Measurements from ENCODE around the gene STK32B. TPM values are rescaled to one million over a fixed set of nuclear protein-coding genes. Genes with fewer than 3 reads are reported as not detected.

Gene STK32B
- total RNA-seq, 3 donors from 2014 or later = 2.2 to 5.0 (median 4.6) TPM

DNA sequence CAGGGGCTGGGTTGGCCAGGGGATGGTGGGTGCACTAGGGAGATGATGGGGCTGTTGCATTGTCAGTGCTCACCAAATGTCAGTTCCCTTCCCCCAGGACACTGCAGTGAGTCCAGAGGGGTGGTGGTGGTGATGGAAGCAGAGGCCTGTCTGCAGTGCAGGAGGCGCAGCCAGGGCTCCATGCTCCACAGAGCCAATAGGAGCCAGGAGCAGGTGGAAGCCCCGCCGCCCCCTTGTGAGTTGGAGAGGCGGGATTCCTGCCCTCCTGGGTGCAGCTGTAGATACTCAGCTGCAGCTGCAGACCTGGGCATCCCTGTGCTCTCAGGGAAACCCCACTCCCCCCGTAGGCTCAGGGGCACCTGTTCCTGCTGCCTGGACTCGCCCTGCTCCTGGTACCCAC is 372.4 kb downstream of the STK32B start:
- no peak overlapping the region for H3K27ac ChIP-seq
- no peaks in the 10 kb centered on the region for H3K36me3 ChIP-seq
- no peak for DNase-seq (ENCODE audit: low spot score in 2 of 2)
- no peak for TF ChIP-seq POLR2AphosphoS5 (IDR thresholded peaks at IDR 0.05)
- TF ChIP-seq, protein P1, sequence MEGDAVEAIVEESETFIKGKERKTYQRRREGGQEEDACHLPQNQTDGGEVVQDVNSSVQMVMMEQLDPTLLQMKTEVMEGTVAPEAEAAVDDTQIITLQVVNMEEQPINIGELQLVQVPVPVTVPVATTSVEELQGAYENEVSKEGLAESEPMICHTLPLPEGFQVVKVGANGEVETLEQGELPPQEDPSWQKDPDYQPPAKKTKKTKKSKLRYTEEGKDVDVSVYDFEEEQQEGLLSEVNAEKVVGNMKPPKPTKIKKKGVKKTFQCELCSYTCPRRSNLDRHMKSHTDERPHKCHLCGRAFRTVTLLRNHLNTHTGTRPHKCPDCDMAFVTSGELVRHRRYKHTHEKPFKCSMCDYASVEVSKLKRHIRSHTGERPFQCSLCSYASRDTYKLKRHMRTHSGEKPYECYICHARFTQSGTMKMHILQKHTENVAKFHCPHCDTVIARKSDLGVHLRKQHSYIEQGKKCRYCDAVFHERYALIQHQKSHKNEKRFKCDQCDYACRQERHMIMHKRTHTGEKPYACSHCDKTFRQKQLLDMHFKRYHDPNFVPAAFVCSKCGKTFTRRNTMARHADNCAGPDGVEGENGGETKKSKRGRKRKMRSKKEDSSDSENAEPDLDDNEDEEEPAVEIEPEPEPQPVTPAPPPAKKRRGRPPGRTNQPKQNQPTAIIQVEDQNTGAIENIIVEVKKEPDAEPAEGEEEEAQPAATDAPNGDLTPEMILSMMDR (IDR thresholded peaks at IDR 0.05) = no peak
- TF ChIP-seq POLR2A (IDR thresholded peaks at IDR 0.05) = no peak
- no peaks in the 10 kb centered on the region for H3K4me1 ChIP-seq
- intact Hi-C loops (cut with DNase I; ENCODE audit: low total_unique reads) = no loop called here
- H3K27me3 ChIP-seq = no peaks in the 10 kb centered on the region
- peaks cover 0 to 8% of the 10 kb centered on the region in 2 donors for H3K9me3 ChIP-seq
- H3K4me3 ChIP-seq = no peak overlapping the region

DNA sequence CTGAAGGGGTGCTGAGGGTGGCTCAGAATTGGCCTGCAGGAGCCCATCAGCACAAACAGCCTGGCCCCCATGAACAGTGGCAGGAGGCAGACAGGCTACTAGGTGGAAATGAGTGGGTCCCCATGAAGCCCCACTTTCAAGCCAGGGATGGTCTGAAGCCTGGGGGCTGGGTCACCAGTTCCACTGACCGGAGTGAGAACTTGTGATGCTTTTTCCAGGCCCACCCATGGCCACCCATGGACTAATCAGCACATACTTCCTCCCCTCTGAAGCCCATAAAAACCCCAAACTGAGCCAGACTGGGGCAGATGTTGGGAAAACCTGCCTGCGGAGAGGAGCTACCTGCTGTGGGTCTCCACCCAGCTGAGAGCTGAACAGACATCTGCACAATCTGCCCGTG is 372.9 kb downstream of the STK32B start:
- Histone ChIP-seq H3K27ac (no peak overlapping the region), H3K27me3 (no peaks in the 10 kb centered on the region), H3K4me3 (no peak overlapping the region), H3K36me3 (no peaks in the 10 kb centered on the region), H3K4me1 (no peaks in the 10 kb centered on the region), H3K9me3 (peaks cover 0 to 3% of the 10 kb centered on the region in 2 donors)
- DNase-seq (ENCODE audit: low spot score in 2 of 2) = no peak
- TF ChIP-seq, protein P1 (IDR thresholded peaks at IDR 0.05) = no peak
- no peak for TF ChIP-seq POLR2AphosphoS5 (IDR thresholded peaks at IDR 0.05)
- intact Hi-C loops (cut with DNase I; ENCODE audit: low total_unique reads) = no loop called here

DNA sequence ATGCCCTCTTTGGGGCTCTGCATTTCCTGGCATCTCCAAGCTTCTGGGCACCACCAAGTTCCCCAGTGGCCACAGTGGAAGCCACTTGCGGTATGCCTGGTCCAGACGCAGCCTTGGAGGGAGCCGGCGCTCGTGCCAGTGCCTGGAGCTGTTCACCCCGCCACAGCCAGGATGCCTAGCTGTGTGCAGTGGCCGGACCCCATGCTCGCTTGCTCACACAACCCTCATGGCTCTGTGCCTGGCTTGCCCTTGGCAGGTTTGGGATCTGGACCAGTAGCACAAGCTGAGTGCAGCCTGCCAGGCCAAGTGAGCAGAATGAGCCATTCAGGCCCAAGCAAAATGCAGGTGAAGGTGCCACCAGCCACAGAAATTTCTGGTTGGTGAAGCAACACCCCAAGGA is 373.6 kb downstream of the STK32B start:
- Histone ChIP-seq H3K4me3 (no peak overlapping the region), H3K4me1 (no peaks in the 10 kb centered on the region), H3K27me3 (no peaks in the 10 kb centered on the region), H3K9me3 (peaks cover 0 to 3% of the 10 kb centered on the region in 2 donors), H3K36me3 (no peaks in the 10 kb centered on the region), H3K27ac (no peak overlapping the region)
- TF ChIP-seq POLR2A (IDR thresholded peaks at IDR 0.05) (no peak), POLR2AphosphoS5 (IDR thresholded peaks at IDR 0.05) (no peak)
- TF ChIP-seq, protein P1 (IDR thresholded peaks at IDR 0.05) = no peak
- intact Hi-C loops (cut with DNase I; ENCODE audit: low total_unique reads) = no loop called here
- DNase-seq (ENCODE audit: low spot score in 2 of 2) = no peak

DNA sequence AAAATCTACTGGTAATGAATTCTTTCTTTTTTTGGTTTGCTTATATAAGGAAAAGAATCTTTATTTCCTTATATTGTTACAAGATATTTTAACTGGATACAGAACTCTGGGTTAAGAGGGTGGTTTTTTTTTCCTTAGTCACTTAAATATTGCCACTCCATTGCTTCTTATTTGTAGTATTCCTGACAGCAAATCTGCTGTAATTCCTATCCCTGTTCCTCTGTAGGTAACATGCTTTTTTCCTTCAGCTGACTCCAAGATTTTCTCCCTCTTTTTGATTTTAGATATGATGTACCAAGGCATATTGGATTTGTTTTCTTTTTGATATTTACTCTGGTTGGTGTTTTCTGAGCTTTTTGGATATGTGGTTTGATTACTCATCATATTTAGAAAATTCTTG is 378.5 kb downstream of the STK32B start:
- no peak for DNase-seq (ENCODE audit: low spot score in 2 of 2)
- intact Hi-C loops (cut with DNase I; ENCODE audit: low total_unique reads) = no loop called here
- H3K4me1 ChIP-seq = no peaks in the 10 kb centered on the region
- H3K27me3 ChIP-seq = no peaks in the 10 kb centered on the region
- no peaks in the 10 kb centered on the region for H3K36me3 ChIP-seq
- peaks cover 0 to 19% of the 10 kb centered on the region in 2 donors for H3K9me3 ChIP-seq
- TF ChIP-seq, protein P1 (IDR thresholded peaks at IDR 0.05) = no peak
- TF ChIP-seq POLR2A (IDR thresholded peaks at IDR 0.05) (no peak), POLR2AphosphoS5 (IDR thresholded peaks at IDR 0.05) (no peak)
- no peak overlapping the region for H3K4me3 ChIP-seq
- H3K27ac ChIP-seq = no peak overlapping the region

DNA sequence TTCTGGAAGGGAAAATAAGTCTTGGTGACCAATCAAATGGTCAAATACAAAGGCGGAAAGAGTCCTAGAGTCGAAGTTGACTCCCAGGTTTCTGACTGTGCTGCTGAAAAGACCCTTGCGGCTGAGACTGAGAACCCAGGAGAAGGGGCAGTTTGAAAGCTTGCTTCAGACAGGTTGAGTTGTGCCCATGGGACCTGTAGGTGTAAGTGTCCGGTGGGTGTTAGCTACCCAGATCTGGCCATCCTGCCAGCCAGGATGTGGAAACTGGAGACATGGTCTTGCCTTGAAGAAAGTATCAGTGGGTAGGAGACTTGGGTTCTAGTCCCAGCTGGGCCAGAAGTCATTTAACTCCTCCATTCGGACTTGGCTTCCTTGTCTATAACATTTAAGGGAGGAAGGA is 381.9 kb downstream of the STK32B start:
- no peak overlapping the region for H3K4me3 ChIP-seq
- H3K27ac ChIP-seq = no peak overlapping the region
- peaks cover 0 to 19% of the 10 kb centered on the region in 2 donors for H3K9me3 ChIP-seq
- H3K36me3 ChIP-seq = no peaks in the 10 kb centered on the region
- H3K4me1 ChIP-seq = no peaks in the 10 kb centered on the region
- TF ChIP-seq, protein P1 (IDR thresholded peaks at IDR 0.05) = no peak
- no peak for TF ChIP-seq POLR2AphosphoS5 (IDR thresholded peaks at IDR 0.05)
- TF ChIP-seq POLR2A (IDR thresholded peaks at IDR 0.05) = no peak
- no peak for DNase-seq (ENCODE audit: low spot score in 2 of 2)
- intact Hi-C loops (cut with DNase I; ENCODE audit: low total_unique reads) = no loop called here
- H3K27me3 ChIP-seq = no peaks in the 10 kb centered on the region
